HCEC 1CT (cell line): Measurements from ENCODE around the gene PAPPA.
A peak's percentile ranks its signal among the peaks of the same experiment; 100 is the strongest.

Source experiments
- DNase-seq: peaks from one replicate; pipeline ENCODE4 v3.0.0-alpha.2; 2017

The PAPPA gene

GRCh38 chr9:116152390-116152789 lies 1.2 kb upstream of the PAPPA start:
- peak; percentile 73 for DNase-seq

- peak; percentile 72 for DNase-seq
Observed at GRCh38 chr9:116152941-116153764, 438 bp upstream of the PAPPA start.

- DNase-seq, result peak; percentile 18
Observed at GRCh38 chr9:116154334-116154975, 864 bp downstream of the PAPPA start.

DNA sequence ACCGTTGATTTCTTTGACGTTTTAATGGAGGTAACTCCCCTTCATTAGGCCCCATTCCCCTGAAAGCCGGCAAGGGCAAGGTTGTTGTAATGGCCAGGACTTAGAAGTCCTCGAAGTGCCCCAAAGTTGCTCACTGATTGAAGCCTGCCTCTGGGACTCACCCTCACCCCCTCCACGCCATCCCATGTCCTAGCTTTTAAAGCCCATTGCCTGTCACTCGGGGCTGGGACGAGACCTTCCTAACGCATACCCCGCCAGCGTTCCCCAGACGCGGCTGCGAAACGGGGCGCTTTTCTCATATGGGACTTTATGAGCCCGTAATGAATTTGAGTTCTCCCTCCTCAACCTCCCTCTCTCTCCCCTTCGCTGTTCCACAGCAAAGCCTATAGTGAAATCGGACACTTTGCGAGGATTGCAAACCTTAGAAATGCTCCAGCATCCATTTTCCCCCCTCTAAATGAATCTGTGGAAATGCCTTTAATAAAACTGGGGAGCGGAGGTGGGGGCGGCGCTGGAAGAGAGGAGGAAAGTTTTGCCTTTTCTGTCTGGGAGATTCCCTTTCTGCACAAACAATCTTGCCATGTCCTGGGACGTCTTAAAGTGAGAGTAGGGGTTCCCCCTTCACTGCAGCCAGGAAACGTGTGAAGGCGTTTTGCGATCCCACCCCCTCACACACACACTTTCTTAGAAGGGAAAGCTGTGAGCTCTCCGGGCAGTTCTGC lies 1.5 kb downstream of the PAPPA start:
- peak; percentile 13 for DNase-seq

- DNase-seq, result peak; percentile 9
Observed at GRCh38 chr9:116155698-116156039, 2.1 kb downstream of the PAPPA start.

- peak; percentile 63 for DNase-seq
Observed at GRCh38 chr9:116156621-116157314, 3.2 kb downstream of the PAPPA start.

DNA sequence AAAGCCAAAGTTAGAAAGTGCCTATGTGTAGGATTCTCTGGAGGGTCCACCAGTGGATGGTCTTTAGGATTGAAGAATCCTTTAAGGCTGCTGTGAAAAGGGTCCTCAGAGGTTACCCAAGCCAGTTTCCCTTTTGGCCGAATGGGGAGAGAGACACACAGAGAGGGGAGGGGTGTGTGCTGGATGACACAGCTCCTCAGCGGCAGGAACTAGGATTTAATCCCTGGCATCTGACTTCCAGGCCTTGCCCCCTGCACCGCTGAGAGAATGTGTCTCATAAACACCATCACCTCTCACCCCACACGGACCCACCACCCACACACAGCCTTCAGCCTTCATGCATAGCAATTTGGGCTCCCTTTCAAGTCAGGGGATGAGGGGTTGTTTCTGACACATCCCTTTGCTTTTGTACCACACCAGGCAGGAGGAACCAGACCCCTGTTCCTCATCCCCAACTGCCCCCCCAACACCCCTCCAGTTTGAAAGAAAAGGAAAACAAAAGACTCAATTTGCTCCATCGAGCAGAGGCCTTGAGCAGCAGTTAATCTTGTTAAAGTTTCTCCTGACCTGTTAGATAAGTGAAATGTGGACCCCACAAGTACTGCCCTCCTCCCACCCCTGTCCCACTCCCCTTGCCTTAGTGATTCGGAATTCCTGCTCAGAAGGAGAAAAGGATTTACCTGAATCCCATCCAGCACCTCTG lies 4.0 kb downstream of the PAPPA start:
- peak; percentile 51 for DNase-seq

- DNase-seq, result no peak
Observed at GRCh38 chr9:116160676-116161571, 7.3 kb downstream of the PAPPA start.

- no peak for DNase-seq
Observed at GRCh38 chr9:116162241-116162781, 8.7 kb downstream of the PAPPA start.

- peak; percentile 18 for DNase-seq
Observed at GRCh38 chr9:116163293-116164055, 9.9 kb downstream of the PAPPA start.

DNA sequence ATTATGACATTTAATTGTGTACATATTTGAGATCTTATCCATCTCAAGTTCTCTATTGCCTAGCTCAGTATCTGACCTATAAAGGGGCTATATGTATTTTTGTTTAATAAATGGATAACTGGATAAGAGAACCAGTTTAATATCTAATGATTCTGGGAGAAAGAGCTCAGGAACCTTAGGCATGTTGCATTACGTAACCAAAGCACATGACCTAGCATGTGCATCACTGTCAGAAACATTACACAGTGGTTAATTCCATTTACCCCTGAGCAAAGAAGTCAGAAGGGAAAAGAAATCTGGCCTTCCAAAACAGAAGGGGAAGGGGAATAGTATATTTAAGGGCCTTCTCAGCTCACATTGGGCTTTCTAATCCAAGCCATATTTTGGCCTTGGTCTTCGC lies 12.3 kb downstream of the PAPPA start:
- peak; percentile 43 for DNase-seq

DNA sequence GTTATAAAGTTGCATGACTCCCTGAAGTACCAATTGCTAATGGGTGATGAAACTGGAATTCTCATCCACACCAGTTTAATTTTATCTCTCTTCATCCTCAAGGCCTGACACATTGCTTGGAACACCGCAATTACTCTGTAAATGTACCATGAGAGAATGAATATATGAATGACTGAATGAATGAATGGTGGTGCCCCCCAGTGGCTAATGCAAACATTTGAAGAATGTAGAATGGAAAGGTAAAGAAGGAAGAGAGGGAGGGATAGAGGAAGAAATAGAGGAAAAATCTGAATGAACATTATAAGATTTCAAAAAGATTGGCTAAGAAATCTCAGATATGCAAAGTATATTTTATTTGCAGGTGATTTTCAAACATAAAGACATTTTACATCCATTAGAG lies 13.1 kb downstream of the PAPPA start:
- no peak for DNase-seq

GRCh38 chr9:116168231-116168630 lies 14.6 kb downstream of the PAPPA start:
- DNase-seq, result no peak

- no peak for DNase-seq
Observed at GRCh38 chr9:116172216-116172615, 18.6 kb downstream of the PAPPA start.

DNA sequence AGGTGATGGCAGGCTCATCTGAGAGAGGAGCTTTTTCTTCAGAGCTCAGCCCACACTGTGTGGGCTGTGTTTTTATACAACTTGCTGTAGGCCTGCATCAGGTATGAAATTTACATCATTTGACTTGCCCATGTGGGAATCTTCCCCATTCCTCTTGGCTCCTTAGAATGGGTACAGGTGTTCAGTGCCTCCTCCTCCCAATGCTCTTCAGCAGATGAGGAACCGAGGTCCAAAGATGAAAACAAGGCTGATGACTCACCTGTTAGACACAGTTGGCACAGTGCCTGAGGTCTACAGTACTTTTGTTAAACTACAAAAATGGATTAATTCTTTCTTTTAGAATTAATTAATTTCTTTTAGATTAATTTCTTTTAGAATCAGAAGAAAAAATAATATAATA lies 20.8 kb downstream of the PAPPA start:
- DNase-seq, result peak; percentile 45

- DNase-seq, result peak; percentile 46
Observed at GRCh38 chr9:116175614-116176013, 22.0 kb downstream of the PAPPA start.

- DNase-seq, result no peak
Observed at GRCh38 chr9:116178481-116179211, 25.1 kb downstream of the PAPPA start.

DNA sequence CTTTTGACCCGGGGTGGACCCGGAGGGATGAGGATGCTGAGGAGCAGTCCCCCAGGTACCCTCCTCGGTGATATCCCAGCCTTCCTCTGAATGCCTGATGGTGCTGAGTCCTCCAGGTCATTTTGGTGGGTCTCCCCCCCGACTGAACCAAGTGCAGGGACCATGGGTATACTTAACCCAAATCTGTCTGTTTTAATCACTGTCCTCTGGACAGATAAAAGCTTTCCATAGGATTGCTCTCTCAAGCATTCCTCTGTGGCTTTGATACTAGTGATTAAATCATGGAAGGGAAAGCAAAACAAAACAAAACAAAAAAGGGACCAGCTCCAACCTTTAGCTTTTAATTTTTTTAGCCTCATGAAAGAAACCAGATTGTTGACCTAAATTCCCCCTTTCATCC lies 26.0 kb downstream of the PAPPA start:
- no peak for DNase-seq

- peak; percentile 56 for DNase-seq
Observed at GRCh38 chr9:116181853-116182610, 28.4 kb downstream of the PAPPA start.
